K562 (cell line): ENCODE results near the gene SMIM8. TPM values are rescaled to one million over a fixed set of nuclear protein-coding genes. Genes with fewer than 3 reads are reported as not detected.

Source experiments
- ARID2 ChIP-seq: fragments of 450-650 bp; IDR thresholded peaks from 2 replicates; pipeline ENCODE4 v1.6.1; 2017; ENCODE audit warnings: antibody characterized with exemption, mild to moderate bottlenecking
- MED1 ChIP-seq: sonication (generic); formaldehyde crosslinking; IDR thresholded peaks from 2 replicates; pipeline ENCODE4 v1.8.1; 2023; ENCODE audit warnings: missing genetic modification reagents, borderline replicate concordance
- PHB2 ChIP-seq: fragments of 450-650 bp; IDR thresholded peaks from 2 replicates; pipeline ENCODE4 v1.6.1; 2017; ENCODE audit warnings: low read depth
- RBM34 ChIP-seq: fragments of 200-400 bp; formaldehyde crosslinking; IDR thresholded peaks from 2 replicates; pipeline ENCODE4 v1.6.1; 2018; ENCODE audit warnings: low read length, borderline replicate concordance; ENCODE audit not compliant: insufficient read depth
- SOX6 ChIP-seq: fragments of 450-650 bp; IDR thresholded peaks from 2 replicates; pipeline ENCODE4 v1.6.1; 2014; ENCODE audit warnings: mild to moderate bottlenecking
- ZNF699 ChIP-seq: fragments of 250-450 bp; sonication (Bioruptor Pico); IDR thresholded peaks from 2 replicates; pipeline ENCODE4 v1.8.0; 2021; ENCODE audit warnings: mild to moderate bottlenecking, moderate library complexity; ENCODE audit not compliant: insufficient replicate concordance
- polyA plus RNA-seq, 8 experiments: library from polyadenylated mRNA; depleted of rRNA in 4 of 8; stranded (reverse) in 5 of 8; unstranded in 3 of 8; fragments of >200 nt; fragmentation: Nextera tagmentation in 2 of 8; fragmentation: Illumina TruSeq in 1 of 8; extraction: Ambion mirVana in 2 of 8; extraction: Trizol in 1 of 8; gene quantifications; 2 replicates each; pipeline versions ENCODE4 v1.2.1 to v1.2.3, GENCODE V29; 2011 to 2014; ENCODE audit warnings: inconsistent platforms in 1 of 8, missing spikeins in 1 of 8
- total RNA-seq, 7 experiments: library from RNA; depleted of rRNA in 6 of 7; stranded (reverse); fragments of >200 nt in 6 of 7; fragmentation: Illumina TruSeq in 2 of 7; extraction: Trizol in 2 of 7; gene quantifications; 2 replicates each; pipeline versions ENCODE4 v1.2.1 to v1.2.3, GENCODE V29; 2011 to 2021; ENCODE audit warnings: low replicate concordance in 1 of 7
- TF ChIP-seq, protein P1 (sequence below): IDR thresholded peaks from 3 replicates; pipeline ENCODE4 v1.6.1; 2011; ENCODE audit warnings: borderline replicate concordance, mild to moderate bottlenecking; ENCODE audit not compliant: insufficient read length, insufficient read depth
- TF ChIP-seq, protein P2 (sequence below): fragments of 450-650 bp; IDR thresholded peaks from 2 replicates; pipeline ENCODE4 v1.6.1; 2018; ENCODE audit warnings: mild to moderate bottlenecking, low read depth; ENCODE audit not compliant: partially characterized antibody
- TF ChIP-seq, protein P3 (sequence below): sonication (generic); formaldehyde crosslinking; IDR thresholded peaks from 2 replicates; pipeline ENCODE4 v1.8.1; 2022; ENCODE audit warnings: missing genetic modification reagents

Gene SMIM8
- total and polyA plus RNA-seq, 9 of the 15 experiments (the other 6 are each of a cell fraction or from before 2014, with no cell fraction given), result 8.3 to 53.7 (median 15.1) TPM

DNA sequence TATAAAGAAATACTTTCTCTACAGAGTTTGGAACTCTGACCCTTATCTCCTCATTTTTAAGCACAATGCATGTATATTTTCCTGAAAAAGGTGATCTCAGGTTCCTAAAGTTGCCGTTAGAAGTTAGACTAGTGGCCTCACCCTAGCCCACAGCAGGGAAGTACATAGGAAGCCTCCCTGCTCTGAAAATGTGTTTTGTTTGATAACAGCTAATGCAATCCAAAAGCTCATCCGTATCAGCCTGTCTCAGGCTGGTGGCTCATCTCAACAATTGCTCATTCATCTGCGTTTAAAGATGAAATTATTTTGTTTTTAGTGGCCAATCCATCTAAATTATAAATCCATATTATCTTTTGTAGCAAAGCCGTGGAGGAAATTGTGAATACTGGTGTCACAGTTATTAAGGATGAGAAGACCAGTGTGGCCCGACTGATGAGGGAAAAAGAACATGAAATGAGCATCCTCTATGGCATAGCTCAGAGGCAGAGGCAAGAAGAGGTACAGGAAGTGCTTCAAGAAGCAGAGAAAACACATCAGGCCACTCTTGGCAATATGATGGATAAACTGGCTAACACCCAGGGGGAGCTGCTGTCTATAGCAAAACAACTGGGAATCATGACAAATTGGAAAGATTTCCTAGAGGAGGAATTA is 42.3 kb downstream of the SMIM8 start (continued):
- TF ChIP-seq ZNF699 (no peak), MED1 (no peak), ARID2 (0 out of 2 replicates have a peak, but pooled peaks have one; percentile 15), SOX6 (peak; percentile 89), PHB2 (peak; percentile 56; the same call in 1 of the 2 replicates), RBM34 (no peak)
- TF ChIP-seq, protein P1, sequence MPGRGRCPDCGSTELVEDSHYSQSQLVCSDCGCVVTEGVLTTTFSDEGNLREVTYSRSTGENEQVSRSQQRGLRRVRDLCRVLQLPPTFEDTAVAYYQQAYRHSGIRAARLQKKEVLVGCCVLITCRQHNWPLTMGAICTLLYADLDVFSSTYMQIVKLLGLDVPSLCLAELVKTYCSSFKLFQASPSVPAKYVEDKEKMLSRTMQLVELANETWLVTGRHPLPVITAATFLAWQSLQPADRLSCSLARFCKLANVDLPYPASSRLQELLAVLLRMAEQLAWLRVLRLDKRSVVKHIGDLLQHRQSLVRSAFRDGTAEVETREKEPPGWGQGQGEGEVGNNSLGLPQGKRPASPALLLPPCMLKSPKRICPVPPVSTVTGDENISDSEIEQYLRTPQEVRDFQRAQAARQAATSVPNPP, result no peak
- TF ChIP-seq, protein P2, sequence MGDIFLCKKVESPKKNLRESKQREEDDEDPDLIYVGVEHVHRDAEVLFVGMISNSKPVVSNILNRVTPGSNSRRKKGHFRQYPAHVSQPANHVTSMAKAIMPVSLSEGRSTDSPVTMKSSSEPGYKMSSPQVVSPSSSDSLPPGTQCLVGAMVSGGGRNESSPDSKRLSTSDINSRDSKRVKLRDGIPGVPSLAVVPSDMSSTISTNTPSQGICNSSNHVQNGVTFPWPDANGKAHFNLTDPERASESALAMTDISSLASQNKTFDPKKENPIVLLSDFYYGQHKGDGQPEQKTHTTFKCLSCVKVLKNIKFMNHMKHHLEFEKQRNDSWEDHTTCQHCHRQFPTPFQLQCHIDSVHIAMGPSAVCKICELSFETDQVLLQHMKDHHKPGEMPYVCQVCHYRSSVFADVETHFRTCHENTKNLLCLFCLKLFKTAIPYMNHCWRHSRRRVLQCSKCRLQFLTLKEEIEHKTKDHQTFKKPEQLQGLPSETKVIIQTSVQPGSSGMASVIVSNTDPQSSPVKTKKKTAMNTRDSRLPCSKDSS, result no peak
- TF ChIP-seq, protein P3, sequence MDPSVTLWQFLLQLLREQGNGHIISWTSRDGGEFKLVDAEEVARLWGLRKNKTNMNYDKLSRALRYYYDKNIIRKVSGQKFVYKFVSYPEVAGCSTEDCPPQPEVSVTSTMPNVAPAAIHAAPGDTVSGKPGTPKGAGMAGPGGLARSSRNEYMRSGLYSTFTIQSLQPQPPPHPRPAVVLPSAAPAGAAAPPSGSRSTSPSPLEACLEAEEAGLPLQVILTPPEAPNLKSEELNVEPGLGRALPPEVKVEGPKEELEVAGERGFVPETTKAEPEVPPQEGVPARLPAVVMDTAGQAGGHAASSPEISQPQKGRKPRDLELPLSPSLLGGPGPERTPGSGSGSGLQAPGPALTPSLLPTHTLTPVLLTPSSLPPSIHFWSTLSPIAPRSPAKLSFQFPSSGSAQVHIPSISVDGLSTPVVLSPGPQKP (CRISPR knock-in tag), result no peak
